Endodermal cell (in vitro differentiated cells): ENCODE data around the gene TMPRSS12. TPM values are rescaled to one million over a fixed set of nuclear protein-coding genes. Genes with fewer than 3 reads are reported as not detected.

Experiments used
- DNase-seq: peaks from one replicate; pipeline ENCODE4 v3.0.0-alpha.2; 2017
- H3K27ac ChIP-seq: 2 replicates; pipeline ENCODE4 v1.5.1; 2013; ENCODE audit warnings: mild to moderate bottlenecking, low read depth, low read length, moderate library complexity
- H3K27me3 ChIP-seq: 2 replicates; pipeline ENCODE4 v1.6.1; 2013; ENCODE audit warnings: mild to moderate bottlenecking, low read length, moderate library complexity; ENCODE audit not compliant: insufficient read depth, control insufficient read depth, poor library complexity, severe bottlenecking
- H3K36me3 ChIP-seq: 2 replicates; pipeline ENCODE4 v1.7.0; 2013; ENCODE audit warnings: mild to moderate bottlenecking, low read length, moderate library complexity; ENCODE audit not compliant: control insufficient read depth, insufficient read depth
- H3K4me1 ChIP-seq: one replicate; pipeline ENCODE4 v1.7.0; 2013; ENCODE audit warnings: low read length; ENCODE audit not compliant: control insufficient read depth, insufficient read depth
- H3K4me3 ChIP-seq: 2 replicates; pipeline ENCODE4 v1.5.1; 2013; ENCODE audit warnings: mild to moderate bottlenecking, low read length, moderate library complexity
- H3K9ac ChIP-seq: 2 replicates; pipeline ENCODE4 v1.6.1; 2013; ENCODE audit warnings: mild to moderate bottlenecking, low read length, moderate library complexity; ENCODE audit not compliant: poor library complexity, severe bottlenecking; ENCODE audit errors: extremely low read depth
- H3K9me3 ChIP-seq: 2 replicates; pipeline ENCODE4 v1.6.1; 2013; ENCODE audit warnings: mild to moderate bottlenecking, low read length, moderate library complexity; ENCODE audit not compliant: control insufficient read depth
- H3K27ac Mint-ChIP-seq: 2 replicates; pipeline ENCODE4 v1.8.0; 2020; ENCODE audit warnings: mixed read lengths
- H3K27me3 Mint-ChIP-seq: 2 replicates; pipeline ENCODE4 v1.8.0; 2021; ENCODE audit warnings: mild to moderate bottlenecking, mixed read lengths; ENCODE audit not compliant: insufficient read depth
- H3K36me3 Mint-ChIP-seq: 2 replicates; pipeline ENCODE4 v1.8.0; 2020; ENCODE audit warnings: low read depth, mixed read lengths
- H3K4me1 Mint-ChIP-seq: 2 replicates; pipeline ENCODE4 v1.8.0; 2020; ENCODE audit warnings: mixed read lengths
- H3K4me3 Mint-ChIP-seq: 2 replicates; pipeline ENCODE4 v1.8.0; 2020; ENCODE audit warnings: mild to moderate bottlenecking, moderate library complexity, mixed read lengths
- H3K9me3 Mint-ChIP-seq: 2 replicates; pipeline ENCODE4 v1.8.0; 2020; ENCODE audit warnings: mild to moderate bottlenecking, mixed read lengths
- WGBS, 2 experiments: methylation state at CpG; one replicate each; pipeline versions ENCODE4 v1.1.5 to v1.1.7; 2013; ENCODE audit warnings: missing lambda C conversion rate in 2 of 2, mixed read lengths in 1 of 2; ENCODE audit not compliant: insufficient coverage in 1 of 2, insufficient read length in 1 of 2; 5-methylcytosine and 5-hydroxymethylcytosine counted together
- total RNA-seq, 2 donors: library from RNA; stranded (reverse); fragmentation: NEBNext Ultra II Directional in 1 of 2; extraction: Animal tissue kit (Norgen Biotek cat#: 25700) in 1 of 2; gene quantifications; 2 replicates in 1 of 2; 3 replicates in 1 of 2; pipeline ENCODE4 v1.2.1, GENCODE V29; 2021
- TF ChIP-seq, protein P1 (sequence below): fragments of 200-600 bp; sonication (generic); conservative IDR thresholded peaks from 2 replicates; pipeline ENCODE4 v1.5.0; 2021; ENCODE audit warnings: antibody characterized with exemption, mild to moderate bottlenecking

TMPRSS12 gene
- total RNA-seq, 2 donors from 2014 or later, result not detected

- H3K4me3 ChIP-seq, result no peak overlapping the region
- H3K4me1 ChIP-seq, result no peaks in the 10 kb centered on the region
- H3K4me1 Mint-ChIP-seq, result no peaks in the 10 kb centered on the region
- no peak overlapping the region for H3K27ac ChIP-seq
- TF ChIP-seq, protein P1, sequence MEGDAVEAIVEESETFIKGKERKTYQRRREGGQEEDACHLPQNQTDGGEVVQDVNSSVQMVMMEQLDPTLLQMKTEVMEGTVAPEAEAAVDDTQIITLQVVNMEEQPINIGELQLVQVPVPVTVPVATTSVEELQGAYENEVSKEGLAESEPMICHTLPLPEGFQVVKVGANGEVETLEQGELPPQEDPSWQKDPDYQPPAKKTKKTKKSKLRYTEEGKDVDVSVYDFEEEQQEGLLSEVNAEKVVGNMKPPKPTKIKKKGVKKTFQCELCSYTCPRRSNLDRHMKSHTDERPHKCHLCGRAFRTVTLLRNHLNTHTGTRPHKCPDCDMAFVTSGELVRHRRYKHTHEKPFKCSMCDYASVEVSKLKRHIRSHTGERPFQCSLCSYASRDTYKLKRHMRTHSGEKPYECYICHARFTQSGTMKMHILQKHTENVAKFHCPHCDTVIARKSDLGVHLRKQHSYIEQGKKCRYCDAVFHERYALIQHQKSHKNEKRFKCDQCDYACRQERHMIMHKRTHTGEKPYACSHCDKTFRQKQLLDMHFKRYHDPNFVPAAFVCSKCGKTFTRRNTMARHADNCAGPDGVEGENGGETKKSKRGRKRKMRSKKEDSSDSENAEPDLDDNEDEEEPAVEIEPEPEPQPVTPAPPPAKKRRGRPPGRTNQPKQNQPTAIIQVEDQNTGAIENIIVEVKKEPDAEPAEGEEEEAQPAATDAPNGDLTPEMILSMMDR, result no peak
- no peak for DNase-seq
- H3K9ac ChIP-seq, result no peak overlapping the region
- H3K9me3 Mint-ChIP-seq, result peaks cover 12% of the 10 kb centered on the region
- no peaks in the 10 kb centered on the region for H3K27me3 ChIP-seq
- H3K27me3 Mint-ChIP-seq, result no peaks in the 10 kb centered on the region
- H3K36me3 Mint-ChIP-seq, result peaks cover 5% of the 10 kb centered on the region
- no peaks in the 10 kb centered on the region for H3K36me3 ChIP-seq
- no peak overlapping the region for H3K4me3 Mint-ChIP-seq
- H3K9me3 ChIP-seq, result no peaks in the 10 kb centered on the region
- no peak overlapping the region for H3K27ac Mint-ChIP-seq
- 86 to 100% methylated on average over 4 to 7 of the region's 7 CpGs for WGBS, 2 experiments
Observed at GRCh38 chr12:50840809-50841487, 1.8 kb upstream of the TMPRSS12 start.

DNA sequence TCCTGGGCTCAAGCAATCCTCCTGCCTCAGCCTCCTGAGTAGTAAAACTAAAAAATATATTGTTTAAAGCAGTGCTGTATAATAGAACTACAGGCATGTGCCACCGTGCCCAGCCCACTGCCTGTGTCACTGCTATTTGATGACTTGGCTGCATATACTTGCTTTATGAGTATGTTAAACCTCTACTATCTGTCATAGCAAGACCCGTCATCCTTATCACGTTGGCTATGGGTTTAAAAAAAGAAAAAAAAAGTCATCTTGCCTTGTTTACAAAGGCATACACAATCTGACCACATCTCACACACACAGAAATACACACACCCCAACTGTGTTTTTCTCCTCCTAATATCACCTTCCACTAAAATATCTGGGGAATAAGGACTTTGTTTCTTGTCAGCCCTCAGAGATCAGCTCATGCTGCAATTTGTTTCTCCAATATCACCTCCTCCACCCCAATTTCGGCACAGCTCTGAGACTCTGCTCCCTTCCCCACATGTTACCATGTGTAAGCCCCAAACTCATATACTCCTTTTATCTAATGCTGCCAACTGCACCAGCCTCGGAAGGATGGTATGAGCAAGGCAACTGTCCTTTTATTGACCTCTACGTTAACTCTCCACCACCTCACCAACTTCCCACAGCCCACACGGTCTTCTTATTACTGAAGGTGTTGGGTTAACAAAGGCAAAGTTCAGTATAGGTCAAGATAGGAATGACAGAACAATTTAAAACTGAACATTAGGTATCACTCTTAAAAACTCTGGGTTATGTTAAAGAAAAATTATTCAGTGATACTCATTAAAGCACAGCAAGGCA, 802 bp upstream of the TMPRSS12 start:
- TF ChIP-seq, protein P1, result no peak
- Histone ChIP-seq H3K9ac (no peak overlapping the region), H3K36me3 (no peaks in the 10 kb centered on the region), H3K27me3 (no peaks in the 10 kb centered on the region), H3K9me3 (no peaks in the 10 kb centered on the region), H3K4me1 (no peaks in the 10 kb centered on the region), H3K4me3 (no peak overlapping the region), H3K27ac (no peak overlapping the region)
- no peak for DNase-seq
- Mint-ChIP-seq H3K27me3 (no peaks in the 10 kb centered on the region), H3K27ac (no peak overlapping the region), H3K4me3 (peak overlapping the region; percentile 48), H3K9me3 (peaks cover 12% of the 10 kb centered on the region), H3K4me1 (no peaks in the 10 kb centered on the region), H3K36me3 (peaks cover 5% of the 10 kb centered on the region)
- 70 to 94% methylated on average over 3 to 5 of the region's 7 CpGs for WGBS, 2 experiments

- peaks cover 5% of the 10 kb centered on the region for H3K36me3 Mint-ChIP-seq
- TF ChIP-seq, protein P1, result no peak
- H3K27ac Mint-ChIP-seq, result no peak overlapping the region
Observed at GRCh38 chr12:50845021-50845647, 2.4 kb downstream of the TMPRSS12 start.

More at GRCh38 chr12:50845021-50845647, 2.4 kb downstream of the TMPRSS12 start:
- no peaks in the 10 kb centered on the region for H3K27me3 Mint-ChIP-seq
- no peaks in the 10 kb centered on the region for H3K4me1 ChIP-seq
- DNase-seq, result no peak
- H3K4me3 ChIP-seq, result no peak overlapping the region
- no peaks in the 10 kb centered on the region for H3K4me1 Mint-ChIP-seq
- no peaks in the 10 kb centered on the region for H3K36me3 ChIP-seq
- H3K4me3 Mint-ChIP-seq, result no peak overlapping the region
- no peak overlapping the region for H3K27ac ChIP-seq
- H3K27me3 ChIP-seq, result no peaks in the 10 kb centered on the region
- no peak overlapping the region for H3K9ac ChIP-seq
- no peaks in the 10 kb centered on the region for H3K9me3 ChIP-seq
- H3K9me3 Mint-ChIP-seq, result peaks cover 12% of the 10 kb centered on the region
